ENCODE data around the gene MXRA7. TPM values are rescaled to one million over a fixed set of nuclear protein-coding genes. Genes with fewer than 3 reads are reported as not detected.
"Not testable (repeated sequence)": the region's sequence is repeated elsewhere in the genome, so short reads cannot be mapped to it uniquely, and the experiment has no call there.

MXRA7 gene
- total RNA-seq, 1 donor from 2014 or later, result 88.0 TPM

DNA sequence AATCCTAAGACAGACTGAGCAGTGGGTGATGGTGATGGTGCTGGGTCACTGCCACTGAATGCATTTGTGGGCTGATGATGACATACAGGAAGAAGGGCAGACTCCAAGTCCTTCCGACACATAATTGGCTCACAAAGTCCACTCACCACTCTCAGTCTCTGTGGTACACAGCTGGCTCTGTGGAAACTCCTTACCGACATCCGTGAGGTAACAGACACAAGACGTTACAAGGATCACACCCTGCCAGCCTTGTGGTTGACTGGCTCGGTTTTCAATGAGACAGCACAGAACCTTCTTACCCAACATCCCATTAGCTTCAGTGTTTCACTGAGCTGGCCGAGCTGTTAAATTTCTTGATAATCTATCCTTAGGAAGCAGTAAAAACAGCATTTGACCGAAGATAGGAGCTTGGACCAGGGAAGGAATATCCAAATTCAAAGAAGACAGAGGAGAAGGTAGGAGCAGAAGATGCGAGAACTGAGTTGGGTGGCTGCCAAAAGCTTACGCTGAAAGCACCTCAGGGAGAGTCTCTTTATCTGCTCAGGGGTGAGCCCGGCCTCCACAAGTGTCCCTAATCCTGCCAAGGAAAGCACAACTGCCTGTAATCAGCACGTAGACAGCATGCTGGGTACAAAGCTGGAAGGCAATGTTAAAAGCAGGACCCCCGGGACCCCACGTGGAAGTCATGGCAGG, 5.5 kb upstream of the MXRA7 start:
- DNase-seq (ENCODE audit: low read depth, low spot score), result no peak

DNA sequence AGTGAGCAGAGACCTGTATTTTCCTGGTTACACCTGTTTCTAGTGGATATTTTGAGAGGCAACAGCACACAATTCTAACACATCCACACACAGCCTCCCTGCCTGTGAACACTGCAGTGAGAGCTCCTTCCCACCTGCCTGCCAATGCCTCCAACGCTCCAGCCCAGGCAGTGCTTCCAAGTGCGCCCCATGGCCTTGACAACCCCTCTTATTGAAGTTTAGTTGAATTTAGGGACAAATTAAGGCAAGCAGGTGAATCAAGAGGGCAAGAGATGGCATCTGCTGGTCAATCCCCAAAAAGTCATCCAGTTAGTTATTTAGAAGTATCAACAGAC, 4.7 kb upstream of the MXRA7 start:
- DNase-seq (ENCODE audit: low read depth, low spot score), result no peak

DNA sequence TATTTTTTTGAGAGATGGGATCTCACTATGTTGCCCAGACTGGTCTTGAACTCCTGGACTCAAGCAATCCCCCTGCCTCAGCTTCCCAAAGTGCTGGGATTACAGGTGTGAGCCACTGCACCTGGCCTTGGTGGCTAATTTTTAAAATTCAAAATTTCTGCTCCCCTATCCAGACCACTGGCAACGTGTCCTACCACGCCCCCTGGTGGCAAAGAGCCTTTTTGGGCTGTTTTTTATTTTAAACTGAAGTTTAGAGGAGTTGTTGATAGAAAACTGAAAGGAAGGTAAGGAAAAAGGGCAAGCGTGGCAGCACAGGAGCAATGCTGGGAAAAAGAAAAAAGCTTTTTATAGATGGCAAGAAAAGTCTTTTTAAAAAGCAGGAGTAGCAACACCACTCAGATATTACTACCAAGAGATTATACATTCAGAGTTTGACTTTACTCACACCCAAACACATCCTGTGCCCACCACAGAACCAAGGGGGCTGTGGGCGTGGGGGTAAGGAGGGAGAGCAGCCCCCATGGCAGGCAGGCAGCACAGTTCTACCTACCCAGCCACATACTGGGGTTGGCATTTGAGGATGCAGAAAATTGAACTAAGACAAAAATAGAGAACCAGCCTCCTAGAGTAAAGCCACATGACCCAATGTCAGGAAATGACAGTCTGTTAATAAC, 4.2 kb upstream of the MXRA7 start:
- DNase-seq (ENCODE audit: low read depth, low spot score), result no peak

DNA sequence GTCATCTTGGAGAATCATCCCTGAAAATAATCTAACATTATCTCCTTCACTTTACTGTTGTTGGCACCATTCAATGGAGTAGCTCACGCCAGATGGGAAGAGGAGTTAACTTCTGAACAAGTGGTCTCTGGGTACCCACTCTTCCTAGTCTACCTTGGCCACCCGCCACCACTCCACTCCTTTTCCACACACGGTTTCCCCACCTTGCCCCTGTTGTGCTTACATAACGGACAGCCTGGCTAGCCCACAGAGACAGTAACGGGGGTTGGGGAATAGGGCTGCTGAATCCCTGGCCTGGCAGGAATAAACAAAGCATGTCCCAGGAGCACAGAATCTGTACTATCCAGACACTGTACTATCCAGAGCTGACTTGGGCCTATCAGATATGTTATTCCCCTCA, 3.6 kb upstream of the MXRA7 start:
- no peak for DNase-seq (ENCODE audit: low read depth, low spot score)

GRCh38 chr17:76713765-76714164, 3.0 kb upstream of the MXRA7 start:
- no peak for DNase-seq (ENCODE audit: low read depth, low spot score)

- not testable (repeated sequence) for DNase-seq (ENCODE audit: low read depth, low spot score)
These were observed 1.6 kb upstream of the MXRA7 start for GRCh38 chr17:76712321-76712720.

GRCh38 chr17:76709951-76710862, 558 bp downstream of the MXRA7 start:
- DNase-seq (ENCODE audit: low read depth, low spot score), result not testable (repeated sequence)

- no peak for DNase-seq (ENCODE audit: low read depth, low spot score)
These were observed 1.5 kb downstream of the MXRA7 start for GRCh38 chr17:76709077-76709950.

DNA sequence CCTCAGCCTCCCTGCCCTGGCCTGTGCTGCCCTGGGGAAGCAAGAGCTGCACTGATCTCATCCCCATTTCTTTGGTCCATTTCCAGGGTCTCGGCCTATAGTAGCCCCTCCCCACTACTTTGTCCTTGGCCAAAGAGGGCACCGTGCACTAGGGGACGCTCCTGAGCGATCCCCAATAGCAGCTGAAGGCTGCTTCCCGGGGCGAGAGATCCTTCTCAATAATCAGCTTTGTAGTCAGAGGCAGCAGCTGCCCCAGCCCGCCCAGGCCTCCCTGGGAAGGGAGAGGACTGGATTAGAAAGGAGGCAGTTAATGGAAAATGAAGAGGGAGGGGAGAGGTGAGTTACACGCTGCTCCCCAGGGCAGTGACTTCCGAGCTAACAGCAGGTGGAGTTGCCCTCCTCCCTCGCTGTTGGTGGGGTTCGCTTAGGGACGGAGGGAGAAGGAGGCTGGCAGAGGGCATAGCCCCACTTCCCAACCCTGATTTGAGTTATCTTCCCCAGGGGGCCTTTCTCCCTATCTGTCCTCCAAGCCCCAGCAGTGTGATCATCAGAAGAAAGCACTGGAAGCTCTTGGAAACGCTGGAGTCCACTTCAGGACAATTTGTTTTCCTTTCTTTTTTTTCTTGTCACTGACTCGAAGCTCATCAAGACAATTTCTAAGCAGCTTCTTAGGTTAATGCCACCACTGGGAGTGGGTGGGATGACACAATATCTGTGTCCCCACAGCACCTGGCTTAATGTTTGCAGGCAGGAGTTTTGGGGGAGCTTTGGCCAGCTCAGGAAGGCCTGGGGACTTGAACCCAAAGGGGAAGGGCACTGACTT, 2.6 kb downstream of the MXRA7 start:
- DNase-seq (ENCODE audit: low read depth, low spot score), result no peak

GRCh38 chr17:76706817-76707216, 3.9 kb downstream of the MXRA7 start:
- no peak for DNase-seq (ENCODE audit: low read depth, low spot score)

DNA sequence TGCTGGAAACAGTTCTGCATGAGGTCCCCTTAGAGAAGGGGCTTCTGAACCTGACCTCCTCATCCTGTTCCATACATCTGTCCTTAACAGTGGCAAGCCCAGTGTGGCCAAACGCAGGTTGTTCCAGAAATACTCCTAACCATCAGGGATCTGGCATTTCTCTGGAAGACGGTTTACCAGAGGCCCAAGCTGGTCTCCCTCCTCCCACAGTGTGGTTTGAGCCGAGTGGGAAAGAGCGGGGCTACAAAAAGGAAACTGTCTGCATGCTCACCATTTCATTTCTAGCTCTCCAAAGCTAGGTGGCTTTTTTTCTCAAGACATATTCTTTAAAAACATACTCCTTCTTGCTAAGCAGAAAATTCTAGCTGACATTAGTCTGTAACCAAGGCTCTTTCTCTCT, 6.0 kb downstream of the MXRA7 start:
- DNase-seq (ENCODE audit: low read depth, low spot score), result no peak

GRCh38 chr17:76702941-76703637, 7.7 kb downstream of the MXRA7 start:
- no peak for DNase-seq (ENCODE audit: low read depth, low spot score)

GRCh38 chr17:76702076-76702475, 8.7 kb downstream of the MXRA7 start:
- DNase-seq (ENCODE audit: low read depth, low spot score), result no peak

DNA sequence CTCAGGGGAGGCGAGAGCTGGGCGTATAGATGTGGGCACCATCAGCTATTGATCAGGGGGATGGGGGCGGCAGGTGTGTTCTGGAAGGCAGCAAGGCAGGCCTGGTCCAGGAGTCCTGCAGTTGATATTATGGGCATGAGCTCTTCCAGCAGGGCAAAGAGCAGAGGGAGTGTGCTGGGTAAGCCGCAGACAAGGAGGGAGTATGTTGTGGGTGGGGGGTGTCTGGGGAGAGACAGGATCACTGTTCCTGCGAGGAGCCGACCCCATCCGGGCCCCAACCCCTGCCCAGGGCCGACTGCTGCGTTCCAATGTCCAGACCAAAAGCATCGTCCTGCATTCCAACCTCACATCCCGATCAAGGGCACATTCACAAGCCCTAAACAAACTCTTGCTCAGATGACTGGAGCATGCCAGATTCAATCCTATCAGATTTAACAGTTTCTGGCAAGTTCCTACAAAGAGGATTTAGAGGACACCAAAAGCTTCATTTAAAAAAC, 9.2 kb downstream of the MXRA7 start:
- DNase-seq (ENCODE audit: low read depth, low spot score), result no peak

GRCh38 chr17:76700617-76701470, 9.9 kb downstream of the MXRA7 start:
- DNase-seq (ENCODE audit: low read depth, low spot score), result peak; percentile 49

- no peak for DNase-seq (ENCODE audit: low read depth, low spot score)
These were observed 10.5 kb downstream of the MXRA7 start for GRCh38 chr17:76700270-76700616.

- DNase-seq (ENCODE audit: low read depth, low spot score), result not testable (repeated sequence)
These were observed 12.2 kb downstream of the MXRA7 start for GRCh38 chr17:76698466-76698977.

- no peak for DNase-seq (ENCODE audit: low read depth, low spot score)
These were observed 12.9 kb downstream of the MXRA7 start for GRCh38 chr17:76697702-76698465.

Measured in pulmonary artery endothelial cell (primary cell).